GM21360 (cell line): ENCODE results near the gene TAF11L13.

Experiments used
- ATAC-seq: cut with Tn5 transposase; IDR thresholded peaks from one replicate; pipeline ENCODE4 v1.9.1; 2021; ENCODE audit warnings: mild to moderate bottlenecking, moderate library complexity; ENCODE audit not compliant: unreplicated experiment

The TAF11L13 gene

GRCh38 chr5:17678751-17679324 is 47.0 kb downstream of the TAF11L13 start:
- no peak for ATAC-seq

GRCh38 chr5:17679597-17680203 is 47.8 kb downstream of the TAF11L13 start:
- no peak for ATAC-seq

GRCh38 chr5:17680737-17681136 is 48.8 kb downstream of the TAF11L13 start:
- ATAC-seq = no peak
